NCI-H2081 treated with DMSO at 0.1 percent for 48 hours (cell line): ENCODE results near the gene THUMPD3.

Experiments used
- DNase-seq: peaks from one replicate; lab custom pipeline; 2025; lab: John Stamatoyannopoulos, UW

THUMPD3 gene

GRCh38 chr3:9362731-9363530 lies at the start of gene THUMPD3:
Gene THUMPD3 (plus strand): TSS chr3:9363054. CDS start chr3:9365069, 2,015 bp downstream.
- DNase-seq, result no peak

GRCh38 chr3:9314796-9315195 lies 48.1 kb upstream of the THUMPD3 start:
- no peak for DNase-seq

- DNase-seq, result no peak
Measured at GRCh38 chr3:9316881-9317361, 45.9 kb upstream of the THUMPD3 start.

GRCh38 chr3:9322780-9323179 lies 40.1 kb upstream of the THUMPD3 start:
- no peak for DNase-seq

GRCh38 chr3:9324944-9325343 lies 37.9 kb upstream of the THUMPD3 start:
- DNase-seq, result no peak

- DNase-seq, result no peak
Measured at GRCh38 chr3:9327578-9327977, 35.3 kb upstream of the THUMPD3 start.

GRCh38 chr3:9330166-9330703 lies 32.6 kb upstream of the THUMPD3 start:
- DNase-seq, result no peak

GRCh38 chr3:9331171-9331570 lies 31.7 kb upstream of the THUMPD3 start:
- DNase-seq, result no peak

GRCh38 chr3:9332250-9333030 lies 30.4 kb upstream of the THUMPD3 start:
- no peak for DNase-seq

GRCh38 chr3:9339761-9340471 lies 22.9 kb upstream of the THUMPD3 start:
- no peak for DNase-seq

GRCh38 chr3:9340472-9340902 lies 22.4 kb upstream of the THUMPD3 start:
- DNase-seq, result no peak

- DNase-seq, result no peak
Measured at GRCh38 chr3:9342696-9343095, 20.2 kb upstream of the THUMPD3 start.

- DNase-seq, result no peak
Measured at GRCh38 chr3:9343115-9343514, 19.7 kb upstream of the THUMPD3 start.

- no peak for DNase-seq
Measured at GRCh38 chr3:9345041-9345440, 17.8 kb upstream of the THUMPD3 start.

GRCh38 chr3:9346141-9346540 lies 16.7 kb upstream of the THUMPD3 start:
- no peak for DNase-seq

- no peak for DNase-seq
Measured at GRCh38 chr3:9347081-9347480, 15.8 kb upstream of the THUMPD3 start.

GRCh38 chr3:9347887-9348286 lies 15.0 kb upstream of the THUMPD3 start:
- DNase-seq, result no peak

- DNase-seq, result no peak
Measured at GRCh38 chr3:9349321-9350117, 13.3 kb upstream of the THUMPD3 start.

GRCh38 chr3:9351709-9352126 lies 11.1 kb upstream of the THUMPD3 start:
- DNase-seq, result no peak

GRCh38 chr3:9352917-9353752 lies 9.7 kb upstream of the THUMPD3 start:
- no peak for DNase-seq
